HepG2 (cell line): ENCODE data around the gene MED20. TPM values are rescaled to one million over a fixed set of nuclear protein-coding genes. Genes with fewer than 3 reads are reported as not detected.
A peak's percentile ranks its signal among the peaks of the same experiment; 100 is the strongest.

Source experiments
- ATM ChIP-seq: fragments of 450-650 bp; IDR thresholded peaks from 2 replicates; pipeline ENCODE4 v1.7.1; 2017; ENCODE audit warnings: mild to moderate bottlenecking, borderline replicate concordance
- CBX1 ChIP-seq: IDR thresholded peaks from one replicate; pipeline ENCODE4 v1.6.1; 2016; ENCODE audit warnings: antibody characterized with exemption, low read depth
- DDIT3 ChIP-seq: sonication (generic); formaldehyde crosslinking; IDR thresholded peaks from 2 replicates; pipeline ENCODE4 v1.4.0; 2020; ENCODE audit warnings: mild to moderate bottlenecking, missing genetic modification reagents
- GABPB1 ChIP-seq: IDR thresholded peaks from 2 replicates; pipeline ENCODE4 v1.6.1; 2016; ENCODE audit warnings: mild to moderate bottlenecking, missing genetic modification reagents, moderate library complexity, missing compliant biosample characterization
- IRF2 ChIP-seq: IDR thresholded peaks from 2 replicates; pipeline ENCODE4 v1.6.1; 2018; ENCODE audit warnings: missing genetic modification reagents, missing compliant biosample characterization
- NCOR1 ChIP-seq: fragments of 200-600 bp; sonication (generic); IDR thresholded peaks from 2 replicates; pipeline ENCODE4 v1.7.0; 2017; ENCODE audit warnings: antibody characterized with exemption, low read length, borderline replicate concordance
- RARG ChIP-seq: sonication (generic); formaldehyde crosslinking; IDR thresholded peaks from 2 replicates; pipeline ENCODE4 v1.4.0; 2020; ENCODE audit warnings: low read depth, mild to moderate bottlenecking, missing genetic modification reagents
- SIN3A ChIP-seq: IDR thresholded peaks from 2 replicates; pipeline ENCODE4 v1.6.1; 2011; ENCODE audit warnings: low read depth, mild to moderate bottlenecking, control low read depth, low read length, borderline replicate concordance
- TRIM24 ChIP-seq: sonication (generic); formaldehyde crosslinking; IDR thresholded peaks from 2 replicates; pipeline ENCODE4 v1.8.0; 2022; ENCODE audit warnings: mild to moderate bottlenecking, missing genetic modification reagents
- ZNF530 ChIP-seq: sonication (generic); formaldehyde crosslinking; IDR thresholded peaks from 2 replicates; pipeline ENCODE4 v1.5.0; 2020; ENCODE audit warnings: low read depth, mild to moderate bottlenecking, missing genetic modification reagents
- ZNF687 ChIP-seq: sonication (generic); formaldehyde crosslinking; IDR thresholded peaks from 2 replicates; pipeline ENCODE4 v1.5.1; 2020; ENCODE audit warnings: mild to moderate bottlenecking, missing genetic modification reagents, moderate library complexity
- ZSCAN12 ChIP-seq: sonication (generic); formaldehyde crosslinking; IDR thresholded peaks from 2 replicates; pipeline ENCODE4 v1.9.0; 2021; ENCODE audit warnings: mild to moderate bottlenecking, missing genetic modification reagents
- polyA plus RNA-seq, 8 experiments: library from polyadenylated mRNA; depleted of rRNA in 3 of 8; stranded (reverse) in 7 of 8; unstranded in 1 of 8; fragments of >200 nt; fragmentation: Illumina TruSeq in 4 of 8; extraction: Trizol in 4 of 8; gene quantifications; 2 replicates each; pipeline versions ENCODE4 v1.2.1 to v1.2.3, GENCODE V29; 2011 to 2016; ENCODE audit warnings: low read depth in 4 of 8, missing spikeins in 1 of 8, mixed read lengths in 1 of 8; ENCODE audit not compliant: insufficient read depth in 1 of 8
- total RNA-seq, 5 experiments: library from RNA; depleted of rRNA; stranded (reverse); fragments of >200 nt; fragmentation: Illumina TruSeq; extraction: Trizol; gene quantifications; 2 replicates each; pipeline ENCODE4 v1.2.3, GENCODE V29; 2016; ENCODE audit warnings: low read depth in 1 of 5
- TF ChIP-seq, protein P1 (sequence below): sonication (generic); formaldehyde crosslinking; IDR thresholded peaks from 2 replicates; pipeline ENCODE4 v1.4.0; 2020; ENCODE audit warnings: missing genetic modification reagents
- TF ChIP-seq, protein P2 (sequence below): sonication (generic); formaldehyde crosslinking; IDR thresholded peaks from 2 replicates; pipeline ENCODE4 v1.5.0; 2020; ENCODE audit warnings: missing genetic modification reagents, mild to moderate bottlenecking, borderline replicate concordance

Gene MED20
- total and polyA plus RNA-seq, 2 of the 13 experiments (the other 11 are each of a cell fraction or from before 2014, with no cell fraction given), result 28.1 to 41.1 TPM

DNA sequence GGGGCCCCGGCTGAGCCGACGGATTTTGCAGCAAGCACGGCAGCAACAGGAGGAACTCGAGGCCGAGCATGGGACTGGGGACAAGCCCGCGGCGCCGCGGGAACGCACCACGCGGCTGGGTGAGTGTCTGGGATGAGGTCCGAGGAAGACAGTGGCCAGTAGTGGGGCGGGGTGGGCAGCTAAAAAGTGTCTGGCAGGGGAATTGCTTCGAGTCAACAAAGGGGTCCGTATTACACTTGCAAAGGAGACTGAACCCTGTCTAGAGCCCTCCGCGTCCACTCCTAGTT, 716 bp upstream of the MED20 start (continued):
- peak; percentile 61 for TF ChIP-seq ZNF687 (CRISPR knock-in tag)
- TF ChIP-seq IRF2 (CRISPR knock-in tag), result no peak
- TF ChIP-seq TRIM24, result no peak
- no peak for TF ChIP-seq CBX1
- 0 out of 2 replicates have a peak, but pooled peaks have one; percentile 9 for TF ChIP-seq ZNF530
- TF ChIP-seq SIN3A, result peak; percentile 17; the same call in 1 of the 2 replicates
- TF ChIP-seq, protein P1, sequence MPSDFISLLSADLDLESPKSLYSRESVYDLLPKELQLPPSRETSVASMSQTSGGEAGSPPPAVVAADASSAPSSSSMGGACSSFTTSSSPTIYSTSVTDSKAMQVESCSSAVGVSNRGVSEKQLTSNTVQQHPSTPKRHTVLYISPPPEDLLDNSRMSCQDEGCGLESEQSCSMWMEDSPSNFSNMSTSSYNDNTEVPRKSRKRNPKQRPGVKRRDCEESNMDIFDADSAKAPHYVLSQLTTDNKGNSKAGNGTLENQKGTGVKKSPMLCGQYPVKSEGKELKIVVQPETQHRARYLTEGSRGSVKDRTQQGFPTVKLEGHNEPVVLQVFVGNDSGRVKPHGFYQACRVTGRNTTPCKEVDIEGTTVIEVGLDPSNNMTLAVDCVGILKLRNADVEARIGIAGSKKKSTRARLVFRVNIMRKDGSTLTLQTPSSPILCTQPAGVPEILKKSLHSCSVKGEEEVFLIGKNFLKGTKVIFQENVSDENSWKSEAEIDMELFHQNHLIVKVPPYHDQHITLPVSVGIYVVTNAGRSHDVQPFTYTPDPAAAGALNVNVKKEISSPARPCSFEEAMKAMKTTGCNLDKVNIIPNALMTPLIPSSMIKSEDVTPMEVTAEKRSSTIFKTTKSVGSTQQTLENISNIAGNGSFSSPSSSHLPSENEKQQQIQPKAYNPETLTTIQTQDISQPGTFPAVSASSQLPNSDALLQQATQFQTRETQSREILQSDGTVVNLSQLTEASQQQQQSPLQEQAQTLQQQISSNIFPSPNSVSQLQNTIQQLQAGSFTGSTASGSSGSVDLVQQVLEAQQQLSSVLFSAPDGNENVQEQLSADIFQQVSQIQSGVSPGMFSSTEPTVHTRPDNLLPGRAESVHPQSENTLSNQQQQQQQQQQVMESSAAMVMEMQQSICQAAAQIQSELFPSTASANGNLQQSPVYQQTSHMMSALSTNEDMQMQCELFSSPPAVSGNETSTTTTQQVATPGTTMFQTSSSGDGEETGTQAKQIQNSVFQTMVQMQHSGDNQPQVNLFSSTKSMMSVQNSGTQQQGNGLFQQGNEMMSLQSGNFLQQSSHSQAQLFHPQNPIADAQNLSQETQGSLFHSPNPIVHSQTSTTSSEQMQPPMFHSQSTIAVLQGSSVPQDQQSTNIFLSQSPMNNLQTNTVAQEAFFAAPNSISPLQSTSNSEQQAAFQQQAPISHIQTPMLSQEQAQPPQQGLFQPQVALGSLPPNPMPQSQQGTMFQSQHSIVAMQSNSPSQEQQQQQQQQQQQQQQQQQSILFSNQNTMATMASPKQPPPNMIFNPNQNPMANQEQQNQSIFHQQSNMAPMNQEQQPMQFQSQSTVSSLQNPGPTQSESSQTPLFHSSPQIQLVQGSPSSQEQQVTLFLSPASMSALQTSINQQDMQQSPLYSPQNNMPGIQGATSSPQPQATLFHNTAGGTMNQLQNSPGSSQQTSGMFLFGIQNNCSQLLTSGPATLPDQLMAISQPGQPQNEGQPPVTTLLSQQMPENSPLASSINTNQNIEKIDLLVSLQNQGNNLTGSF, result 0 out of 2 replicates have a peak, but pooled peaks have one; percentile 19
- TF ChIP-seq NCOR1, result no peak
- TF ChIP-seq RARG (CRISPR knock-in tag), result no peak
- TF ChIP-seq, protein P2, sequence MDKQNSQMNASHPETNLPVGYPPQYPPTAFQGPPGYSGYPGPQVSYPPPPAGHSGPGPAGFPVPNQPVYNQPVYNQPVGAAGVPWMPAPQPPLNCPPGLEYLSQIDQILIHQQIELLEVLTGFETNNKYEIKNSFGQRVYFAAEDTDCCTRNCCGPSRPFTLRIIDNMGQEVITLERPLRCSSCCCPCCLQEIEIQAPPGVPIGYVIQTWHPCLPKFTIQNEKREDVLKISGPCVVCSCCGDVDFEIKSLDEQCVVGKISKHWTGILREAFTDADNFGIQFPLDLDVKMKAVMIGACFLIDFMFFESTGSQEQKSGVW, result no peak
- no peak for TF ChIP-seq GABPB1 (CRISPR knock-in tag)
- TF ChIP-seq ZSCAN12 (CRISPR knock-in tag), result no peak
- no peak for TF ChIP-seq ATM
- TF ChIP-seq DDIT3, result no peak
